Stimulated activated CD8-positive, alpha-beta memory T cell treated with anti-CD3 and anti-CD28 coated beads, Interleukin-4, amount 100 ng/mL, for 1 hour (primary cell): ENCODE results near the gene NFS1.
A peak's percentile ranks its signal among the peaks of the same experiment; 100 is the strongest.
"Not testable (repeated sequence)": the region's sequence is repeated elsewhere in the genome, so short reads cannot be mapped to it uniquely, and the experiment has no call there.

Experiments used
- DNase-seq, 2 donors: peaks; one replicate each; pipeline ENCODE4 v3.0.0-alpha.2; 2020; ENCODE audit warnings: low read depth in 2 of 2, low spot score in 1 of 2

The NFS1 gene

DNA sequence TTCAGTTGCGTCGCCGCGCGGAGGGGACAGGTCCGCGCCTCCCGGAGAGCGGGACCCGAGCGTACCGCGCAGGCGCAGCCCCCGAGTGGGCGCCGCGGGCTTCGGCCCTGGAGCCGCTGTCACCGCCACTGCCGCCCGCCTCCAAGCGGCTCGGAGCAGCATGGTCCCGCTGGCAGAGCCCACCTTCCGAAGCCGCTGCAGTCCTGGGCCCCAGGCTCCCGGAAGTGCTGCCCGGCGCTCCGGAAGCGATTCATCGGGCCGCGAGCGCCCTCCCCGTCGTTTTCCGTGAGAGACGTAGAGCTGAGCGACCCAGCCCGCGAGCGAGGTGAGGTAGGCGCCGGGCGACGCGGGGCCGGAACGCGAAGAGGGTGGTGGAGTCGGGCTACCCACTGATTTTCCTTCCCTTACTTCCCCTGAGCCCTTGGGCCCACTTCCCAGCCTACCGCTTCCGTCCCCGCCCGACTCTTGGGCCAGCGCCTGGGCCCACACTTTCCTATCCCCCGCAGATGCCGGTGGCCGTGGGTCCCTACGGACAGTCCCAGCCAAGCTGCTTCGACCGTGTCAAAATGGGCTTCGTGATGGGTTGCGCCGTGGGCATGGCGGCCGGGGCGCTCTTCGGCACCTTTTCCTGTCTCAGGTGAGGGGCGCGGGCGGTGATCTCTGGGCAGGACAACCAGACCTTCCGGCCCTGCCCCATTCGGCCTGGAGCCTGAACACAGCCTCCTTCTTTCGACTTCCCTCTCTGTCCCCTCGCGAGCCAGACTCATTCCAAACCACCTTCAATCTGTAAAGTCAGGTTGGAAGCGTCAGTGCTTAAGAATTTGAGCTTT lies at the start of gene NFS1, which contains the start of gene ROMO1:
TSS of gene NFS1 (minus strand) at position 226 of the 830 bp plus-strand sequence. CDS start at position 162, 64 bp downstream.
TSS of gene ROMO1 (plus strand) at position 279 of the 830 bp plus-strand sequence. CDS start at position 507, 228 bp downstream.
- DNase-seq: peak; percentile 60 to 71

DNA sequence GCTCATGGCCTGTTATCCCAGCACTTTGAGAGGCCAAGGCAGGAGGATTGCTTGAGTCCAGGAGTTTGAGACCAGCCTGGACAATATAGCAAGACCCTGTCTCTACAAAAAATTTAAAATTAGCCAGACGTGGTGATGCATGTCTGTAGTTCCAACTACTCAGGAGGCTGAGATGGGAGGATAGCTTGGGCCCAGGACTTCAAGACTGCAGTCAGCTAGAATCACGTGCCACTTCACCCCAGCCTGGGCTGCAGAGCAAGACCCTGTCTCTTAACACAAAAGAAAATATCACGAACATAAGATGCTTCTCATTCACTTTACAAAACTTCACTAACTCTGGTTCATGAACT lies 45.3 kb upstream of the NFS1 start:
- not testable (repeated sequence) for DNase-seq

DNA sequence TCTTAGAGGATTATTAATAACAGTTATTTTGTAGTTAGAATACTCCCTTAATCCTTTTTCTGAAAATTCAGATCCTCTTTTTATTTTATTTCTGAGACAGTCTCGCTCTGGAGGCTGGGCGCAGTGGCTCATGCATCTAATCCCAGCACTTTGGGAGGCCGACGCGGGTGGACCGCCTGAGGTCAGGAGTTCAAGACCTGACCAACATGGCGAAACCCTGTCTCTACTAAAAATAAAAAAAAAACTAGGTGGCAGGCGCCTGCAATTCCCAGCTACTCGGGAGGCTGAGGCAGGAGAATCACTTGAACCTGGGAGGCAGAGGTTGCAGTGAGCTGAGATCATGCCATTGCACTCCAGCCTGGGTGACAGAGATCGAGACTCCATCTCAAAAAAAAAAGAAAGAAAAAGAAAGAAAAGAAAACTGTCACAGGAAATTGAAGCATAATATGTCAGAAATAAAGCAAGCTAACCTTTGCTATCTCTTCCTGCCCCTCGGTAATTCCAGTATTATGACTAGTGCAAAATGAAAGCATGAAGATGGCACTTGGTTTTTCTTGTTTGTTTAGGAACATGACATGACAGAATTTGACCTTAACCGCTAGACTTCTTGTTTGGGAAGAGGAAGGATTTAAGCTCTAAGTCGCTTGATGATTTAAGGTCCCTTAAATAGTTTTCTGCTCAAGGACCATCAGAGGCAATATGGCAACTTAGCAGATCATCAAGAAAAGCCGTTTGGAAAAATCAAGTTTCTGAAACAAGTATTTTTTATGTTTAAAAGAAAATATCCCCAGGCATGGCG lies 44.7 kb upstream of the NFS1 start:
- DNase-seq: no peak

DNA sequence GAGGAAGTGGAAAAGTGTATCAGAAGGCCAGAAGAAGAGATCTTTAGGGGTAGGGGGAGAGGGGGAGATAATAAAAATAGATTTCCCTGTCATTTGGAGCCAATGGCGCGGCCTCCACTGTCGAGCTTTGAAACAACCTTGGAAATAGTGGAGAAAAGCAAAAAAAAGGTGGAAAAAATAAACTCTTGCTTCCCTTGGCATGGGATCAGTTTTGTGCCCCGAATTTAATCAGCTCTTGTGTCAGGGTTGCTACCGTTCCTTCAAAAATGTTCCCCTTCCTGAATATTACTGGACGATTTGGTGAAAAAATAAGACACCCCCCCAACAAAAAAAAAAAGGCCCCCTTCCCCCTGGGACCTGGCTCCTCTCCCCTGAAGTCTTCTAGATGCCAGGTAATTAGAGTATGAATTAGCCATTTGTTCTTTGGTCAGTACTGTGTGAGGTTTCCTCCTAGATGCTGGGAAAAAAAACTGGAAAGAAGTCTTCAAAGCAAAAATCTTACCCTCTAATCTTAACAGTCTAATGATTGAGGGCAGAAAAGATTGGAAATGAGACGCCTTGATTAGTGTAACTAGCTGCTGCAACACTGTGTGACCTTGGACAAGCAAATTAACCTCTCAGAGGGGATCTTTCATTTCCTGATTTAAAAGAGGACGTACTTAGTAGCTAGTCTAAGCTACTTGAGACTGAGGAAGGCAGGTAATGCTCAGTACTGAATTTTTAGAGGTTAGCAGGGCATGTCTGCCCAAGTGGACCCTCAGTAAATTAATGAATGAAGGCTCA lies 43.8 kb upstream of the NFS1 start:
- no peak for DNase-seq

DNA sequence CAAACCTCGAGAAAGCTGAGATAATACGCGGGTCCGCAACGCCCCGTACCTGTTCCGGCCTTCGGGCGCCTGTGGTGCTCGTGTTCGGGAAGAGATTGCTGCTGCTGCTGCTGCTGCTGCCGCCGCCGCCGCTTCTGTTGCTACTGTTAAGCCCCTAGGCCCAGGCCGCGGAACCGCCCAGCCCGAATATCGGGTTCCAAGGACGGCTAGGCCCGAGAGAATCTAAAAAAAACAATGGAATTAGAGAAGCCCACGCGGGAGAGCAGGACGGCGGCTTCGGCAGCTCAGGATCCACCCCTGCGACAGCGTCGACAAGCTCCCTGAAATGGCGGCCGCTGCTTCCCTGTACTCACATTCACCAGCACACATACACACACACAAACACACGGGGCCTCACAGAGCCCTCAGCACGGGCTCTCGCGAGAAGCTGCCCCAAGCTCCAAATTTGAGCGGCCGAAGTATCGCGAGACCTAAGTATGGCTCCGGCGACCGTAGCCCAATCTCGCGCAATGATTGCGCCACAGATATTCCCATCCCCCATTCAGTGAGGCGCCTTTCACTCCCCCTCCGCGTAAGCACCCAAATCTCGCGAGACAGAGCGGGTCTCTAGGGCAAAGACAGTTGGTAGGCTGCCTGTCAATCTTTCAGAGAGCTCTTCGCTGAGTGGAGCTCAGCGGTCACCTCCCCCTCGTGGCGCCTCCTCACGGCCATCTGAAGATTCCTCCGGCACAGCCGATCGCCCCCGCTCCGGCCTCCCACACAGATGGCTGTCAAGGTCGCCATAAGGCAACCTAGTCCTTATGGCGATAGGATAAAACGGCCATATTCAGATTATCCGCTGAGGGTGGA lies 43.0 kb upstream of the NFS1 start, which contains the start of gene RBM39:
TSS of gene RBM39 (minus strand) at position 369 of the 849 bp plus-strand sequence. CDS start 1,386 bp downstream, outside the sequence.
- peak; percentile 92 to 98 for DNase-seq

DNA sequence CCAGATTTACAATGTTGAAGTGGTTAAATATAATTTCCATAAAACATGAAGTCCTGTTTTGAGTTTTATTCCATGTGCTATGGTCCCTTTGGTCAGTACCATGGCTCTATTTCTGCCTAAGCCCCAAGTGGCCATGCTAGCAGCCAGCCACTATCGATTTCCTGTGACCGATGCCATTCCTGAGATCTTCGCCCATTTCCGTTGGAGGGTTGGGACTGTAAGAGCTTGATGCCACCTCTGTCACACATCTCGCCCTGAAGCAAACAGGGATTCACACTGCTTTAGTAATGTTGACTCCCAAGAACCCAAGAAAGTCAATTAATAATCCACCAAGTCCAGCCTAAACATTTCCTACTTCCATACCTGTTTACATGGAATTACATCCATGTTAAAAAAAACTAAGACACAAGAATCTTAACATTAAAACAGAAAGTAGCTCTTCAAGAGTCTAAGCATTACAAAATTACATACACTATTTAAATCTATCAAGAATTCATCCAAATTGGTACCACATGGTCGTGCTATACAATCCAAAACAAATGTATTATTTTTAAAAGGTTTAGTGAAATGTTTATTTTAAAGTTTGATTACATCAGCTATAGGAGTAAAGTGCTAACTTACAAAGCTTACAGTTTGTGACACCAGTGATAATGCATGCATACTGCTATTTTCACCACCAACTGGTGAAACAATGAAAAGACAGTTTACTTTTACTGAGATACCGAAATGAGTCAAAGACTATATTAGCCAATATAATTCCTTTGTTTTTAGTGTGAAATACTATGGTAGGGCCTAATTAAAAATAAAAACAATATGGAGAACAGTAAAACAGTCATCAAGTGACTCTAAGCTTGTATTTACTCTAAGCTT lies 40.4 kb upstream of the NFS1 start:
- DNase-seq: no peak

DNA sequence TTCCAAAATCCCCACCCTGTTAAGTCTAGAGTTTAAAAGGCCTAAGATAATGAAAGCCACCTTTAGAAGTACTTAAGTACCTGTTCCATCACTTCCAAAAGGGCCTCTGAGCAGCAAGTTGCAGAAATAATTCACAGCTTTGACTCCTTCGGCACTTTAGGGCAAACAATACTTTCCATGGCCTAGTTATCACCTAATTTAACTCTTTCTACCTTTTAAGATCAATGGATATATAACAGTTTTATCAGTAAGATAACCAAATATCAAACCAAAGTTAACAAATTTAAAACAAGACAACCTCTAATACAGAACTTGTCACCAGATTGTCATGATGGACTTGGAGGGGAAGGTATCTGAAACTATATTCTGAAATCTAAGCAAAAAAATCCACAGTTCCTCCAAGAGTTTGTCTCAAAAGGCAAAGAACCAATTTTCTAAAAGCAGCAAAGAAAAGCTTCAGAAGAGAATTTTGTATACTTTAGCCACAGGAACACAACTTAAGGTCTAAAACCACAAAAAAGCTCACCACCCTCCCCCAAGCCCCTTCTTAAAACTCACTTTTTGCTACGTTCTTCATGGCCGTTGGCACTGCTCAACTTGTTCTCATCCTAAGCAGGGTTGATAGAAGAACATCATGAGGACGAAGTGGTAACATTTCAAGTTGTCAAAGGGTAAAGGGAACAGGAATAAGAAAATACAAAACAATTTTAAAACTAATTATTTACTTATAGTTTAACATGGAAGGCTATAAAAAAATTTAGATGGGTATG lies 39.4 kb upstream of the NFS1 start:
- DNase-seq: no peak

DNA sequence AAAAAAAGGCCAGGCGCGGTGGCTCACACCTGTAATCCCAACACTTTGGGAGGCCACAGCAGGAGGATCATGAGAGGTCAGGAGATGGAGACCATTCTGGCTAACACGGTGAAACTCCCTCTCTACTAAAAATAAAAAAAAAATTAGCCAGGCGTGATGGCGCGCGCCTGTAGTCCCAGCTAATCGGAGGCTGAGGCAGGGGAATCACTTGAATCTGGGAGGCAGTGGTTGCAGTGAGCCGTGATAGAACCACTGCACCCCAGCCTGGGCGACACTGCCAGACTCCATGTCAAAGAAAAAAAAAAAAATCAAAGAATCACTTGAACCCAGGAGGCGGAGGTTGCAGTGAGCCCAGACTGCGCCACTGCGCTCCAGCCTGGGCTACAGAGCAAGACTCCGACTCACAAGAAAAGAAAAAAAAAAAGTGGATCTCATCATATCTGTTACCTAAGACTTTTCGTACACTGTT lies 38.7 kb upstream of the NFS1 start:
- no peak for DNase-seq

DNA sequence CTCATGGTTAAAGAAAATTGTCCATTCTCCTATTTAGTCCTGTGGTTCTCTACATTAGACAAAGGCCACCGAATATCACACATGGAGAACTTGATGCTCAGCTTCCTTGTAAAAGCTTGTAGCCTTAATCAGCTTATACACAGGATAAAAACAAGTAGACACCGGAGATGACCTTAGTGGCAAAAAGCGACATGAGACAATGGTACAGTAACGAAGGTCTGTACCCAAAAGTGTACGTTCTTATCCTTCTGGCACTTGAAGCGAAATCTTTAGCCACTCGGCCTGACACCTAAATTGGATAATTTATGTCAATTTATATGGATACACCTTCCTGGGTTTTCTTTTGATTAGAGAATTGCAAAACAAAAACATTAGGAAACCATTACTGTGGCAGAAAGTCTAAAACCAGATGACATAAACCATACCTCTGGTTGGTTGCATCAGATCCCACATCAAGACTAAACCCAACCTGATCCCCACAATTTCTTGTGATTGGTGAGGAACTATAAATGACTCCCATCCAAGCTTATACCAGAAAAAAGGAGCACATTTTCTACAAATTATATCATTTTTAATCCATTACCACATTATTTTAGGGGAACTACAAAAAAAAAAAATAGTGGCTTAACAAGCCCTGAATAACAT lies 36.8 kb upstream of the NFS1 start:
- DNase-seq: no peak

DNA sequence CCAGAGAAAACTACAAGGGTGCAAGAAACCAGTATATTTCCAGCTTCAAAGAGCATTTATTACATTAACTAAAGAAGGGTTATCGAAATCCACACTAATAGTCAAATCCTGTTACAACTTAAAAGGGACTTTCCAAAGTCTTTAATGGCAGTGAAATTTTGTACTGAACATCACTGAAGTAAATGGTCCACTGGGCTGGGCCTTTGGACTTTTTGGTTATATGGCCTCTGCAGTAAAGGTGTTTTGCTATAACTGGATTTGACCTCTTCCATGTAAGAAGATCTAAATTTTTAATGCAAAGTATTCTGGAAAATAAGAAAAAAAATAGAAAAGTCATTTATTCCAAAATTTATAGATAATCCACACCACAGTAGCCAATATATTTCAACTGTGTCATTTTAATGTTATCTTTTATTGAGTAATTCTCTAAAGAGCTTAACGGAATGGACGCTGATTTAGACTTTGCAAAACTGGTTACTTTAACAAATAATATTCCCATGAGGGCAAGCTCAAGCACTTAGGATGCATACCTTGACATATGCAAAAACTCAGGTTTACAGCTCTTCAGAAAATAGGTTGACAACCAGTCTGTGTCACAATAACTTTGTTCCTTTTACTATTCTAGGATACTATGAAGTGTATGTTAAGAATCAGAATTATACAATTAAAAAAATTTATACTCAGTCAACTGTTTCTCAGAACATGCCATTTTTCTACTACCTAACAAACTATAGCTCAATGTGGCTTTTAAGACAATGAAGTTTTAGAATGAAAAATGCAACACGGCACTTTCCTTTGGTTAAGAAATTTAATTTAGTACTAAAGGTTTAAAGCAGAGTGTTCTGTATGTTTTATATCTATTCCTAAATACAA lies 35.9 kb upstream of the NFS1 start:
- DNase-seq: no peak

DNA sequence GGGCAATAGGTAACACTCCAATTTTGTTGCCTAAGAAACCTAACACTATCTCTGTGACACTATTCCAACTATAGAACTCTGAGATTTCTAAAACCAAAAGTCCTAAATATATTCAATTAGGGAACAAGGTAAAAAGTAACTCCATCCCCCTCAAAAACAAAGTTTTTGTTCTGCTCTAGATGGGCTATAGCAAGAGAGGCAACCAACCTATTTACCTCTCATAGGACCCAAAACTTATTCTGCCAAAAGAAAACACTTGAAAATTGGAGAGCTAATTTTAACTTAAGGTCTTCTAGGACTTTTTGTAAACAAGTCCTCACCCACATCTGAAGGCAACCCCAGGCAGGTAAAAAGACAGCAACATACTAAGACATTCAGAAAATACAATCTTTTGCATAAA lies 35.2 kb upstream of the NFS1 start:
- no peak for DNase-seq

DNA sequence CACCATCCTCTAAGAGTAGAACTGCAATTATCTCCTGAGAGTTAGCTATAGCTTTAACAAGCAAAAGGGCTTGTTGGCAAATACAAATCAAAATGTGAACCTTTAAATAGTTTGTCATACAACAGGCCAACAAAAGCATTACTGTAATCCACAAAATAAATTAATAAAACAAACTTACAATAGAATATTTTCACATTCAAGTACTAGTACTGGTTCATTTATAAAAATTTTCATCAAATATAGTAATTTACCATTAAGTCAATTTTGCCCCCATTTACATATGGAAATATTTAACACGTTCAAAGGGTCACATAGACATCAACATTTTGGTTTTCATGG lies 33.5 kb upstream of the NFS1 start:
- no peak for DNase-seq

DNA sequence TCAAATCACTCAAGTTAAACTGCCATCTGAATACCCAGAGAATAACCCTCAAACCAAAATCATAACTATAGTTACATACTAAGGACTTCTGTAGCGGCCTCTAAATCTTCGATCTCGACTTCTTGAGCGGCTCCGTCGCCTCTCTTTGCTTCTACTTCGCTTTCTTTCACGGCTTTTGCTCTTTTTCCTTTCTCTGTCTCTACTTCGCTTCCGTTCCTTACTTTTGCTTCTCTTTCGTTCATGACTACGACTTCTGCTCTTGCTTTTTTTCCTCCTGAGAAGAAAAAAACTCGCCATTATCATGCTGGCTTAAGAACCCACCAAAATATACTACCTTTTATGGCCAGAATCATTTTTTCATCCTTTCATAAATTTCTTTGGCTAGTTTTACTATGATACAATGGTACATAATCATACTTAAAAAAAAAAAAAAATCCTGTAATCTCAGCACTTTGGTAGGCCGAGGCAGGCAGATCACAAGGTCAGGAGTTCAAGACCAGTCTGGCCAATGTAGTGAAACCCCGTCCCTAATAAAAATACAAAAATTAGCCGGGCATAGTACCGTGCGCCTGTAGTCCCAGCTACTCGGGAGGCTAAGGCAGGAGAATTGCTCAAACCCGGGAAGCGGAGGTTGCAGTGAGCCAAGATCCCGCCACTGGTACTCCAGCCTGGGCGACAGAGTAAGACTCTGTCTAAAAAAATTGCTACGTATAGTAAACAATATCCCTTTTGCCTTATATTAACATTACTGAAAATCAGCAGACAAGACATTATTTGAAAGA lies 32.9 kb upstream of the NFS1 start:
- no peak for DNase-seq

DNA sequence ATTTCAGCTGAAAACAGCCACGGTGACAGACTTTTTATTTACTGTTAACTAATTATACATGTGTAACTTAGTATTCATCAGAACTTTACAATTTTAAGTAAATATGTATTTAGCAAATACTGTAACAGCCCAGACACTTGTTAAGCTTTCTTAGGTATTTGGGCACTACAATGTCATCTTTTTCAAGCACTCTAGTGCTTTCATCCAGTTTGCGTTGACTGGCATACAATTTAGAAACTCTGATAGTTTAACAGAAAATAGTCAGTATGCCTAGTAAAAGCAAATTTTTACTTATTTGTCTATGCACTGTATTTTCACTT lies 32.3 kb upstream of the NFS1 start:
- no peak for DNase-seq

DNA sequence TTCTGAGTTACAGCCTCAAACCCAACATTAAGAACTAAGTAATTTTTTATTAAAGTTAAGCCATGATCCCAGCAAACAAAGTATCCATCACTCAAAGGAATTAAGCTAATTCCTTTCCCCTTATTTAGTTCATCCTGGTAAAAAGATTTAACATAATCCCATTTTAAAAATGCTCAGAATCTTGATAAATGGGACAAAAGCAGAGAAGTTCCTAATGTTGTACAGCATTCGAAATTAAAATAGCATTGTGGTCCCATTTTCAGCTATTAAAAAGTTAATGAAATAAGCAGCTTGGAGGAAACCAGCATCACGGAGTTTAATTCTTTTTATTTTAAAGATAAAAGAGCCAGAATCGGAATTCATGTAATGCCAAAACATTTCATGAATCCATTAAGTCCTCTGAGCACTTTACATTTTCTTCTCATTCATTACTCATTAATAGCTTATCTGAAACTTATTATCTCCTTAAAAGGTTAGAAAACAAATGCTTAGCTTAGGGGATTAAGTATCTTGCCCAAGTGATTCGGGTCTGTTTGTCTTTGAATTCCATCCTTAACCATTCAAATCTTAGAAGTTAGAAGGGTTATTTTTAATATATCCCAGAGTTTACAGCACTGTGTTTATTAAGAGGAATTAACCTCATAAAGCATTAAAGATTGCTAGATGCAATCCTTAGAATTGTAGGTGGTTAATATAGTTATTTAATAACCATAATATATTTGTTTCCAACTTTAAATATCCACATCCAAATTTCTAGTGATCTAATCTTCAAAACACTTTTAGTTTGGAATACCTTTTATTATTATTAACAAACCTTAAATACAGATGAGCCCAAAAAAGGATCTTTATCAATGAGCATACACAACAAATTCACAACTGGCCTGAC lies 31.7 kb upstream of the NFS1 start:
- DNase-seq: no peak
